MM.1S (cell line): ENCODE measurements around the gene DOLK.

Experiments used
- DNase-seq: peaks from one replicate; pipeline ENCODE4 v3.0.0-alpha.2; 2015
- H2AFZ ChIP-seq: fragments of 300-600 bp; sonication (generic); 2 replicates; pipeline ENCODE4 v1.6.0; 2016; ENCODE audit warnings: antibody characterized with exemption, low read length
- H3F3A ChIP-seq: fragments of 300-600 bp; sonication (generic); 2 replicates; pipeline ENCODE4 v1.6.1; 2016; ENCODE audit warnings: mild to moderate bottlenecking, antibody characterized with exemption, low read length, moderate library complexity, mixed read lengths; ENCODE audit not compliant: insufficient read depth
- H3K27ac ChIP-seq: fragments of 300-600 bp; sonication (generic); 2 replicates; pipeline ENCODE4 v1.5.1; 2016; ENCODE audit warnings: mild to moderate bottlenecking, low read length
- H3K27me3 ChIP-seq: fragments of 300-600 bp; sonication (generic); replicated peaks from 2 replicates; pipeline ENCODE4 v1.6.0; 2016; ENCODE audit warnings: low read length; ENCODE audit not compliant: insufficient read depth
- H3K36me3 ChIP-seq: fragments of 300-600 bp; sonication (generic); replicated peaks from 2 replicates; pipeline ENCODE4 v1.6.1; 2016; ENCODE audit warnings: mild to moderate bottlenecking, low read length, mixed read lengths; ENCODE audit not compliant: insufficient read depth
- H3K4me1 ChIP-seq: fragments of 300-600 bp; sonication (generic); 2 replicates; pipeline ENCODE4 v1.6.1; 2016; ENCODE audit warnings: low read length, mixed read lengths
- H3K4me2 ChIP-seq: fragments of 300-600 bp; sonication (generic); 2 replicates; pipeline ENCODE4 v1.6.0; 2016; ENCODE audit warnings: low read depth, low read length
- H3K4me3 ChIP-seq: fragments of 300-600 bp; sonication (generic); 2 replicates; pipeline ENCODE4 v1.5.1; 2016; ENCODE audit warnings: low read length, mixed read lengths
- H3K79me2 ChIP-seq: fragments of 300-600 bp; sonication (generic); 2 replicates; pipeline ENCODE4 v1.6.1; 2016; ENCODE audit warnings: mixed run types, low read length, mixed read lengths
- H3K9ac ChIP-seq: fragments of 300-600 bp; sonication (generic); 2 replicates; pipeline ENCODE4 v1.6.1; 2016; ENCODE audit warnings: low read length, mixed read lengths
- H3K9me2 ChIP-seq: fragments of 300-600 bp; sonication (generic); replicated peaks from 2 replicates; pipeline ENCODE4 v1.6.1; 2016; ENCODE audit warnings: mild to moderate bottlenecking, low read length, mixed read lengths; ENCODE audit not compliant: insufficient read depth
- H3K9me3 ChIP-seq: fragments of 300-600 bp; sonication (generic); replicated peaks from 2 replicates; pipeline ENCODE4 v1.6.1; 2016; ENCODE audit warnings: mild to moderate bottlenecking, low read length, mixed read lengths; ENCODE audit not compliant: insufficient read depth
- H4K20me1 ChIP-seq: fragments of 300-600 bp; sonication (generic); 2 replicates; pipeline ENCODE4 v1.6.1; 2016; ENCODE audit warnings: mild to moderate bottlenecking, low read length, moderate library complexity, mixed read lengths; ENCODE audit not compliant: insufficient read depth
- CTCF ChIP-seq: fragments of 300-600 bp; sonication (generic); IDR thresholded peaks from 2 replicates; pipeline ENCODE4 v1.5.1; 2016; ENCODE audit warnings: antibody characterized with exemption, low read length, mixed read lengths
- EZH2 ChIP-seq: fragments of 300-600 bp; sonication (generic); optimal IDR thresholded peaks from 2 replicates; pipeline ENCODE3; 2017; ENCODE audit warnings: low read depth, mild to moderate bottlenecking, antibody characterized with exemption, low read length, mixed read lengths
- EZH2phosphoT487 ChIP-seq: fragments of 300-600 bp; sonication (generic); IDR thresholded peaks from 2 replicates; pipeline ENCODE4 v1.6.1; 2018; ENCODE audit warnings: antibody characterized with exemption, low read length

The DOLK gene

GRCh38 chr9:128913048-128913900, 34.1 kb downstream of the DOLK start:
- no peaks in the 10 kb centered on the region for H3K9me2 ChIP-seq
- H3K36me3 ChIP-seq, result peaks cover under 1% of the 10 kb centered on the region; the same call in 1 of the 2 replicates
- H3F3A ChIP-seq, result no peaks in the 10 kb centered on the region
- no peaks in the 10 kb centered on the region for H3K4me1 ChIP-seq
- H3K27ac ChIP-seq, result no peak overlapping the region
- no peak overlapping the region for H2AFZ ChIP-seq
- H3K4me2 ChIP-seq, result no peak overlapping the region
- no peaks in the 10 kb centered on the region for H3K27me3 ChIP-seq
- H3K9me3 ChIP-seq, result no peaks in the 10 kb centered on the region
- TF ChIP-seq EZH2, result no peak
- no peak for TF ChIP-seq CTCF
- TF ChIP-seq EZH2phosphoT487, result no peak
- peaks cover 17% of the 10 kb centered on the region for H3K79me2 ChIP-seq
- DNase-seq, result no peak
- H3K9ac ChIP-seq, result no peak overlapping the region
- H4K20me1 ChIP-seq, result no peaks in the 10 kb centered on the region
- no peak overlapping the region for H3K4me3 ChIP-seq

- no peak overlapping the region for H2AFZ ChIP-seq
- no peaks in the 10 kb centered on the region for H3F3A ChIP-seq
- H4K20me1 ChIP-seq, result no peaks in the 10 kb centered on the region
- H3K9me3 ChIP-seq, result no peaks in the 10 kb centered on the region
- no peak overlapping the region for H3K4me2 ChIP-seq
- peaks cover 17% of the 10 kb centered on the region for H3K79me2 ChIP-seq
- H3K27me3 ChIP-seq, result no peaks in the 10 kb centered on the region
- H3K36me3 ChIP-seq, result peaks cover 6% of the 10 kb centered on the region; the same call in 1 of the 2 replicates
- H3K9ac ChIP-seq, result no peak overlapping the region
- no peak overlapping the region for H3K4me3 ChIP-seq
- H3K27ac ChIP-seq, result no peak overlapping the region
- H3K4me1 ChIP-seq, result no peaks in the 10 kb centered on the region
- DNase-seq, result no peak
- H3K9me2 ChIP-seq, result no peaks in the 10 kb centered on the region
- TF ChIP-seq CTCF (no peak), EZH2phosphoT487 (no peak), EZH2 (no peak)
Observed at GRCh38 chr9:128912270-128912853, 35.0 kb downstream of the DOLK start.

GRCh38 chr9:128911529-128912035, 35.8 kb downstream of the DOLK start:
- DNase-seq, result no peak
- no peak for TF ChIP-seq EZH2
- TF ChIP-seq EZH2phosphoT487, result no peak
- TF ChIP-seq CTCF, result no peak
- no peaks in the 10 kb centered on the region for H3K4me1 ChIP-seq
- peaks cover 22% of the 10 kb centered on the region for H3K79me2 ChIP-seq
- H3K27me3 ChIP-seq, result no peaks in the 10 kb centered on the region
- H2AFZ ChIP-seq, result no peak overlapping the region
- H3F3A ChIP-seq, result no peaks in the 10 kb centered on the region
- H3K36me3 ChIP-seq, result peaks cover 6% of the 10 kb centered on the region; the same call in 1 of the 2 replicates
- no peaks in the 10 kb centered on the region for H4K20me1 ChIP-seq
- H3K27ac ChIP-seq, result no peak overlapping the region
- H3K9ac ChIP-seq, result no peak overlapping the region
- no peaks in the 10 kb centered on the region for H3K9me3 ChIP-seq
- no peak overlapping the region for H3K4me3 ChIP-seq
- no peaks in the 10 kb centered on the region for H3K9me2 ChIP-seq
- H3K4me2 ChIP-seq, result no peak overlapping the region
